GM18858 (cell line): ENCODE data around the gene RIPOR1.

Source experiments
- ATAC-seq: cut with Tn5 transposase; IDR thresholded peaks from one replicate; pipeline ENCODE4 v1.9.1; 2021; ENCODE audit not compliant: unreplicated experiment

Gene RIPOR1

GRCh38 chr16:67537636-67538591, 9.3 kb downstream of the RIPOR1 start:
- ATAC-seq = no peak

GRCh38 chr16:67538666-67539101, 10.1 kb downstream of the RIPOR1 start:
- ATAC-seq = no peak

DNA sequence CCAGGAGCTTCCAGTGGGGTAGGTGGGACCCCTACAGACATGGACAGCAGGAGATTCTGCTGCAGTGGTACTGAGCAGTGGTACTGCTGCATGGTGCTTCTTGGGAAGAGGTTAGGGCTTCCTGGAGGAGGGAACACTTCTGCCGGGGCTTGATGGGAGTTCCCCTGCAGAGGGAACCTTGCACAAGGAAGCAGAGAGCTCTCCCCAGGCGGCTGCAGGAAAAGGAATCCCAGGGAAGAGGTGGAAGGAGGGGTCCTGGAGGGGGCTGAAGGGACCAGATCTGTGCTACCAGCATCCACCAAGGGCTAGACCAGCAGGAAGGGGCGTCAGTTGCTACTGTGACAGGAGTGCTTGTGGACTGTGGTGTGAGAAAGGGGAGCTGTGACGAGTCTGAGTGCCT, 10.6 kb downstream of the RIPOR1 start:
- no peak for ATAC-seq

- ATAC-seq = no peak
These were observed 11.3 kb downstream of the RIPOR1 start for GRCh38 chr16:67539691-67540635.

GRCh38 chr16:67540756-67541155, 12.1 kb downstream of the RIPOR1 start:
- no peak for ATAC-seq

DNA sequence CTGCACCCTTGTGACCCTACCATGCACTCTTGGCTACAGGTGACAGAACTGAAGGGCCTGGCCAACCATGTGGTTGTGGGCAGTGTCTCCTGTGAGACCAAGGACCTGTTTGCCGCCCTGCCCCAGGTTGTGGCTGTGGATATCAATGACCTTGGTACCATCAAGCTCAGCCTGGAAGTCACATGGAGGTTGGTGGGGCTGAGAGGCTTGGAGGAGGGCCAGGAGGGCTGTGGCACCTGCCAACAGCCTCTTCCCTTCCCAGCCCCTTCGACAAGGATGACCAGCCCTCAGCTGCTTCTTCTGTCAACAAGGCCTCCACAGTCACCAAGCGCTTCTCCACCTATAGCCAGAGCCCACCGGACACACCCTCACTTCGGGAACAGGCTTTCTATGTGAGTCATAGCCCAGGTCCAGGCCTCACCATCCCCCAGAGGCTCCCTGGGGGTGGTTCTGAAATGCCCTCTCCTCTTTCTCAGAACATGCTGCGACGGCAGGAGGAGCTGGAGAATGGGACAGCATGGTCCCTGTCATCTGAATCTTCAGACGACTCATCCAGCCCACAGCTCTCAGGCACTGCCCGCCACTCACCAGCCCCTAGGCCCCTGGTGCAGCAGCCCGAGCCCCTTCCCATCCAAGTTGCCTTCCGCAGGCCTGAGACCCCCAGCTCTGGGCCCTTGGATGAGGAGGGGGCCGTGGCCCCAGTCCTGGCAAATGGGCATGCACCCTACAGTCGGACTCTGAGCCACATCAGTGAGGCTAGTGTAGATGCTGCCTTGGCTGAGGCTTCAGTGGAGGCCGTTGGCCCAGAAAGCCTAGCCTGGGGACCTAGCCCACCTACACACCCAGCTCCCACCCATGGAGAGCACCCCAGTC, 13.0 kb downstream of the RIPOR1 start:
- no peak for ATAC-seq

DNA sequence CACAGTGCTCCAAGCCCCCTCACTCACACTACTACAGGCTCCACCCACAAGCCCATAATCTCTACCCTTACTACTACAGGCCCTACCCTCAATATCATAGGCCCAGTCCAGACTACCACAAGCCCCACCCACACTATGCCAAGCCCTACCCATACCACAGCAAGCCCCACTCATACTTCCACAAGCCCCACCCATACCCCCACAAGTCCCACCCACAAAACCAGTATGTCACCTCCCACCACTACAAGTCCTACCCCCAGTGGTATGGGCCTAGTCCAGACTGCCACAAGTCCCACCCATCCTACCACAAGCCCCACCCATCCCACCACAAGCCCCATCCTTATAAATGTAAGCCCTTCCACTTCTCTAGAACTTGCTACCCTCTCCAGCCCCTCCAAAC, 13.8 kb downstream of the RIPOR1 start:
- ATAC-seq = no peak

DNA sequence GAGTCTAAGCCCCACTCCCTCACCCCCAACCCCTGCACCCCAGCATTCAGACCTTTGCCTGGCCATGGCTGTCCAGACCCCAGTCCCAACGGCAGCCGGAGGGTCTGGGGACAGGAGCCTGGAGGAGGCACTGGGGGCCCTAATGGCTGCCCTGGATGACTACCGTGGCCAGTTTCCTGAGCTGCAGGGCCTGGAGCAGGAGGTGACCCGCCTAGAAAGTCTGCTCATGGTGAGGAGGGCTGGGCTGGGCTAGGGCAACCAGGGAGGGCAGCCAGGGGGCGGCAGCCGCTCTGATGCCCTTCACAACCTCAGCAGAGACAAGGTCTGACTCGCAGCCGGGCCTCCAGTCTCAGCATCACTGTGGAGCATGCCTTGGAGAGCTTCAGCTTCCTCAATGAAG, 14.4 kb downstream of the RIPOR1 start:
- no peak for ATAC-seq

- no peak for ATAC-seq
These were observed 15.0 kb downstream of the RIPOR1 start for GRCh38 chr16:67543582-67543981.

GRCh38 chr16:67544329-67544841, 15.8 kb downstream of the RIPOR1 start:
- no peak for ATAC-seq

DNA sequence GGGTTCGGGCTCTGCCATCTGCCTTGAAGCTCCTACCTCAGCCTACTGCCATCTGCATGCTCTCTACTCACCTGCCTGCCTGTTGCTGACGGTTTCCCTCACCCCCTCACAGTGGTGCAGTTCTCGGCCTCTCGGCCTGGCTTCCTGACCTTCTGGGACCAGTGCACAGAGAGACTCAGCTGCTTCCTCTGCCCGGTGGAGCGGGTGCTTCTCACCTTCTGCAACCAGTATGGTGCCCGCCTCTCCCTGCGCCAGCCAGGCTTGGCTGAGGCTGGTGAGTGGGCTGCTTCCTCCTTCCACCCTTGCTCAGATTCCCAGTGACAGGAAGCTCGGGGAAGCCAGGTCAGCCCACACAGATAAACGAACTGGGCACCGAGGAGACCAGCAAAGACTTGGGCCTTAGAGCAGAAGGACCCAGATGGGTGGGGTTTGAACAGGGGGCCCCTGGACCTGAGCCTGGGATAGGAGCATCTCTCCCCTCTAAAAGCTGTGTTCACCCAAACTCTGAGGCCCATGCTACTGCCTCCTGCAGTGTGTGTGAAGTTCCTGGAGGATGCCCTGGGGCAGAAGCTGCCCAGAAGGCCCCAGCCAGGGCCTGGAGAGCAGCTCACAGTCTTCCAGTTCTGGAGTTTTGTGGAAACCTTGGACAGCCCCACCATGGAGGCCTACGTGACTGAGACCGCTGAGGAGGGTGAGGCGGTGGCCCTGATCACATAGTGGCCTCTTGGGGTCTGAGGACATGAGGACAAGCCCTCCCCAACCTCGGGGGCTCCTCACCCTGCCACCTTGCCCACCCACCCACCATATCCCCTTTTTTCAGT, 16.4 kb downstream of the RIPOR1 start:
- no peak for ATAC-seq

DNA sequence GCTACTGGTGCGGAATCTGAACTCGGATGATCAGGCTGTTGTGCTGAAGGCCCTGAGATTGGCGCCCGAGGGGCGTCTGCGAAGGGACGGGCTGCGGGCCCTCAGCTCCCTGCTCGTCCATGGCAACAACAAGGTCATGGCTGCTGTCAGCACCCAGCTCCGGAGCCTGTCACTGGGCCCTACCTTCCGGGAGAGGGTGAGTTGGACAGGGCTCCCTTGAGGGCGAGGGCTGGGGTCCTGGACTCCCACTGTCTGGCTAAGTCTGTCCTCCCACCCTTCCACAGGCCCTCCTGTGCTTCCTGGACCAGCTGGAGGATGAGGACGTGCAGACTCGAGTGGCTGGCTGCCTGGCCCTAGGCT, 17.0 kb downstream of the RIPOR1 start:
- no peak for ATAC-seq

DNA sequence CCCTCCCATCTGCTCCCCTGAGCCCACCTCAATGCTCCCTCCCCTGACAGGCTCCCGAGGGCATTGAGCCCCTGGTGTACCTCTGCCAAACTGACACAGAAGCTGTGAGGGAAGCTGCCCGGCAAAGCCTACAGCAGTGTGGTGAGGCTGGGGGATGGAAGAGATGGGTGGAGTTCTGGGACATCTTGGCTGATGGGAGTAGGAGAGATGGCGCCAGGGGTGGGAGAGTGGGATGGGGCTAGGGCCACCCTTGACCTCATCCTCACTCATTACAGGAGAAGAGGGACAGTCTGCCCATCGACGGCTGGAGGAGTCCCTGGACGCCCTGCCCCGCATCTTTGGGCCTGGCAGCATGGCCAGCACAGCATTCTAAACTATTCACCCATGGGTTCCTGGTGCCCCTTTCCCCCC, 17.5 kb downstream of the RIPOR1 start:
- no peak for ATAC-seq

- ATAC-seq = no peak
These were observed 18.3 kb downstream of the RIPOR1 start for GRCh38 chr16:67546761-67547422.

- no peak for ATAC-seq
These were observed 19.0 kb downstream of the RIPOR1 start for GRCh38 chr16:67547423-67548264.

DNA sequence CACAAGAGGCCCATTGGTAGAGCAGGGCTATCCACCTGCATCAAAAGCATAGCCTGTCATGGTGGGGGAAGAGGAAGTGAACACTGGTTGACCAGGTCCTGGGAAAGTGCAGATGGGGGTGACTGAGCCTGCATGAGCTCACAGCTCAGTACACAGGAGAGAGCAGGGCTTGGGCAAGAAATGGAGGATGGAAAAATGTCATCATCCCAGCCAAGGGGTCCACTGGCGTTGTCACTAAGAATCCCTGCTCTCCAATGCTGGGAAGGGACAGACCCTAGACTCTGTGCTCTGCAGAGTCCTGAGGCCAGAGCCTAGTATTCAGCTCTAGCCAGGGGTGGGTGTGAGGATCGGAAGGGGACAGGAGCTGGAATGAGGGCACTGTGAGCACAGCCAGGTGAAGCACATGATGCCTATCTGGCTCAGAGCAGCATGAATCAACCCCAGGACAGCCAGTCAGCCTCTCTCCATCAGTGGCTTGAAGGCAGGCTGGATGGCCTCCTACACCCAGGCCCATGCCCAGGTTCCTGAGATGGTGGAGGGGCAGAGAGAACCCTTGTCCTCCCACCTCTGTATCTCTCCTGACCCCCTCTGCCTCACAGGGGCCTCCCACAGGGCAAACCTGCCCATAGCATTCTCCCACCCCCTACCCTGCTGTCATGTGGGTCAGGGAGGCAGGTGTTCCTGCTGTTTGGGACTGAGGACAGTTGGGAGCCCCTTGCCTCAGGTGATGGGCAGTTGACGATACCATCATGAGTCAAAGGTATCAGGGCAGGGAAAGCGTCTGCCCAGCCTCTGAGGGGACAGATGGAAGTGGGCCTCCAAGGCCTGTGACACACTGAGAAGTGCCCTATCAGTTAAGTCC, 19.9 kb downstream of the RIPOR1 start:
- no peak for ATAC-seq

- ATAC-seq = no peak
These were observed 20.6 kb downstream of the RIPOR1 start for GRCh38 chr16:67549240-67549639.
